HG02938 (cell line): ENCODE data around the gene ENPP3.

Experiments used
- ATAC-seq: cut with Tn5 transposase; IDR thresholded peaks from one replicate; pipeline ENCODE4 v1.9.1; 2021; ENCODE audit warnings: mild to moderate bottlenecking, moderate library complexity; ENCODE audit not compliant: unreplicated experiment

ENPP3 gene

GRCh38 chr6:131636880-131637792 lies at the start of gene ENPP3:
TSS of gene ENPP3 (plus strand) at chr6:131637302. CDS start at chr6:131637385, 83 bp downstream.
- ATAC-seq = no peak

GRCh38 chr6:131587909-131588308 lies 49.2 kb upstream of the ENPP3 start:
- no peak for ATAC-seq

- no peak for ATAC-seq
These were observed 48.5 kb upstream of the ENPP3 start for GRCh38 chr6:131588643-131589042.

GRCh38 chr6:131592935-131593334 lies 44.2 kb upstream of the ENPP3 start:
- no peak for ATAC-seq

- no peak for ATAC-seq
These were observed 43.0 kb upstream of the ENPP3 start for GRCh38 chr6:131594074-131594473.

- ATAC-seq = no peak
These were observed 39.7 kb upstream of the ENPP3 start for GRCh38 chr6:131597446-131597845.

- no peak for ATAC-seq
These were observed 36.4 kb upstream of the ENPP3 start for GRCh38 chr6:131600716-131601115.

- ATAC-seq = no peak
These were observed 34.3 kb upstream of the ENPP3 start for GRCh38 chr6:131602781-131603312.

- ATAC-seq = no peak
These were observed 23.7 kb upstream of the ENPP3 start for GRCh38 chr6:131613296-131613925.

- ATAC-seq = no peak
These were observed 21.8 kb upstream of the ENPP3 start for GRCh38 chr6:131615275-131615674.

- ATAC-seq = peak; percentile 92
These were observed 9.1 kb upstream of the ENPP3 start, which contains the start of gene MED23 for GRCh38 chr6:131627724-131628682. TSS of gene MED23 (minus strand) at chr6:131628242. CDS start at chr6:131628049, 193 bp downstream.

- no peak for ATAC-seq
These were observed 8.4 kb upstream of the ENPP3 start for GRCh38 chr6:131628726-131629125.

GRCh38 chr6:131629651-131630050 lies 7.5 kb upstream of the ENPP3 start:
- no peak for ATAC-seq

GRCh38 chr6:131631625-131632289 lies 5.3 kb upstream of the ENPP3 start:
- ATAC-seq = no peak

GRCh38 chr6:131635384-131636340 lies 1.4 kb upstream of the ENPP3 start:
- ATAC-seq = peak; percentile 87

- no peak for ATAC-seq
These were observed 911 bp downstream of the ENPP3 start for GRCh38 chr6:131638013-131638412.

- ATAC-seq = peak; percentile 66
These were observed 3.0 kb downstream of the ENPP3 start for GRCh38 chr6:131640100-131640499.

- no peak for ATAC-seq
These were observed 3.5 kb downstream of the ENPP3 start for GRCh38 chr6:131640576-131640975.

- no peak for ATAC-seq
These were observed 4.5 kb downstream of the ENPP3 start for GRCh38 chr6:131641554-131641953.
